Naive thymus-derived CD4-positive, alpha-beta T cell (primary cell): ENCODE results near the gene LMCD1. TPM values are rescaled to one million over a fixed set of nuclear protein-coding genes. Genes with fewer than 3 reads are reported as not detected.

Source experiments
- ATAC-seq: fragments of 150-1000 bp; cut with Tn5 transposase; 2 replicates; pipeline ENCODE4 v1.10.0; 2021; ENCODE audit warnings: mild to moderate bottlenecking, moderate library complexity
- CTCF ChIA-PET: fragments of 350-600 bp; sonication (Branson Sonifier 250); formaldehyde crosslinking; loops from one replicate; lab custom pipeline; 2021; ENCODE audit warnings: antibody characterized with exemption; lab: Charles Lee
- POLR2A ChIA-PET: fragments of 350-600 bp; sonication (Branson Sonifier 250); formaldehyde crosslinking; loops from one replicate; lab custom pipeline; 2021; ENCODE audit warnings: antibody characterized with exemption, inconsistent platforms; lab: Charles Lee
- DNase-seq, 9 donors: peaks; one replicate each; pipeline versions ENCODE4 v3.0.0 to v3.0.0-alpha.2; 2020 to 2022; ENCODE audit warnings: mixed read lengths in 1 of 9
- H3K27ac ChIP-seq: one replicate; pipeline ENCODE4 v1.7.0; 2013; ENCODE audit warnings: mild to moderate bottlenecking, low read depth, low read length, moderate library complexity
- H3K27me3 ChIP-seq, 2 donors: one replicate each; pipeline ENCODE4 v1.7.0; 2013; ENCODE audit warnings: low read length in 2 of 2, mild to moderate bottlenecking in 2 of 2, moderate library complexity in 2 of 2; ENCODE audit not compliant: control insufficient read depth in 2 of 2, insufficient read depth in 2 of 2
- H3K36me3 ChIP-seq, 3 experiments: 1 replicate in 2 of 3; 2 replicates in 1 of 3; pipeline ENCODE4 v1.7.0; 2013; ENCODE audit warnings: low read length in 3 of 3, mild to moderate bottlenecking in 3 of 3, moderate library complexity in 1 of 3; ENCODE audit not compliant: insufficient read depth in 3 of 3, control insufficient read depth in 2 of 3
- H3K4me1 ChIP-seq, 2 donors: one replicate each; pipeline ENCODE4 v1.7.0; 2013; ENCODE audit warnings: low read length in 2 of 2, mild to moderate bottlenecking in 2 of 2, moderate library complexity in 1 of 2; ENCODE audit not compliant: control insufficient read depth in 2 of 2, insufficient read depth in 2 of 2
- H3K4me3 ChIP-seq: 2 replicates; pipeline ENCODE4 v1.7.0; 2013; ENCODE audit warnings: mild to moderate bottlenecking, low read length
- H3K9me3 ChIP-seq, 3 experiments: 1 replicate in 2 of 3; 2 replicates in 1 of 3; pipeline ENCODE4 v1.7.0; 2013; ENCODE audit warnings: low read length in 3 of 3; ENCODE audit not compliant: control insufficient read depth in 2 of 3
- H3K27ac Mint-ChIP-seq, 9 donors: one replicate each; pipeline ENCODE4 v1.8.0; 2020 to 2022; ENCODE audit warnings: mixed read lengths in 9 of 9, mild to moderate bottlenecking in 8 of 9, moderate library complexity in 5 of 9, inconsistent platforms in 2 of 9
- H3K27me3 Mint-ChIP-seq, 5 donors: one replicate each; pipeline ENCODE4 v1.8.0; 2021 to 2022; ENCODE audit warnings: mixed read lengths in 5 of 5, mild to moderate bottlenecking in 1 of 5
- H3K36me3 Mint-ChIP-seq, 5 donors: one replicate each; pipeline ENCODE4 v1.8.0; 2020 to 2022; ENCODE audit warnings: mixed read lengths in 5 of 5, mild to moderate bottlenecking in 3 of 5, inconsistent platforms in 1 of 5
- H3K4me1 Mint-ChIP-seq, 7 donors: one replicate each; pipeline ENCODE4 v1.8.0; 2020 to 2022; ENCODE audit warnings: mixed read lengths in 7 of 7, mild to moderate bottlenecking in 3 of 7, inconsistent platforms in 1 of 7
- H3K4me3 Mint-ChIP-seq, 10 donors: one replicate each; pipeline ENCODE4 v1.8.0; 2020 to 2022; ENCODE audit warnings: mild to moderate bottlenecking in 10 of 10, mixed read lengths in 10 of 10, moderate library complexity in 6 of 10, inconsistent platforms in 2 of 10
- H3K9me3 Mint-ChIP-seq, 11 donors: one replicate each; pipeline ENCODE4 v1.8.0; 2020 to 2022; ENCODE audit warnings: mixed read lengths in 11 of 11, mild to moderate bottlenecking in 4 of 11, inconsistent platforms in 1 of 11, moderate library complexity in 1 of 11
- intact Hi-C, 2 donors: fragments of 100-400 bp; cut with micrococcal nuclease; formaldehyde crosslinking; loops; one replicate each; pipeline ENCODE4 v1.15.1; 2023
- polyA plus RNA-seq, 2 donors: library from polyadenylated mRNA; unstranded; fragments of 300-500 nt; fragmentation: Illumina TruSeq; gene quantifications; one replicate each; pipeline ENCODE4 v1.2.3, GENCODE V29; 2021
- total RNA-seq, 6 experiments: library from RNA in 5 of 6; stranded (reverse) in 5 of 6; gene quantifications; 1 replicate in 5 of 6; 2 replicates in 1 of 6; pipeline ENCODE4 v1.2.3 and lab custom pipeline; 2021 to 2026

LMCD1 gene
- total and polyA plus RNA-seq, 7 experiments from 2014 or later = 0.56 TPM; not detected in 6

DNA sequence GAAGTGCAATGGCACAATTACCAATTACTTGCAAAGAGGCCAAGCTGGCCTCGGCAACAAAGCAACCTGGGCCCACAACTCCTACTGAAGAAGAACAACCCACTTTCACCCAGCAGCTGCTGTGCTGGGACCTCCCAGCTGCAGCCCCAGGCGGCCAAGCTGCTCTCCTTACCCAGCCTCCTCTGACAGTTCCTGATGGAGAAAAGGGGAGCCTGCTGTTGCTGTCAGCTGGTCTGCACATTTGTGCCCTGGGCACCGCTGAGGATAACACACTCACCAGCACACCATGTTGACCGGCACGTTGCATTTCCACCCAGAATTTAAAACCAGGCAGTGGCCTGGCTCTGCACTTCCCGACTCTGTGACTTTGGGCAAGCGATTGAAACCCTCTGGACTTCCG, 109.3 kb downstream of the LMCD1 start:
- intact Hi-C loops = no loop called here
- Histone ChIP-seq H3K4me1 (no peaks in the 10 kb centered on the region), H3K36me3 (no peaks in the 10 kb centered on the region), H3K27me3 (no peaks in the 10 kb centered on the region), H3K27ac (no peak overlapping the region), H3K4me3 (no peak overlapping the region), H3K9me3 (no peaks in the 10 kb centered on the region)
- CTCF ChIA-PET = no interaction called here
- Mint-ChIP-seq H3K4me1 (no peaks in the 10 kb centered on the region), H3K27me3 (peaks cover 0 to 26% (median 3%) of the 10 kb centered on the region in 5 donors), H3K27ac (no peak overlapping the region), H3K4me3 (no peak overlapping the region), H3K36me3 (no peaks in the 10 kb centered on the region), H3K9me3 (peaks cover 0 to 3% (median 0%) of the 10 kb centered on the region in 11 donors)
- ATAC-seq (no peak), DNase-seq (no peak)
- POLR2A ChIA-PET = no interaction called here

DNA sequence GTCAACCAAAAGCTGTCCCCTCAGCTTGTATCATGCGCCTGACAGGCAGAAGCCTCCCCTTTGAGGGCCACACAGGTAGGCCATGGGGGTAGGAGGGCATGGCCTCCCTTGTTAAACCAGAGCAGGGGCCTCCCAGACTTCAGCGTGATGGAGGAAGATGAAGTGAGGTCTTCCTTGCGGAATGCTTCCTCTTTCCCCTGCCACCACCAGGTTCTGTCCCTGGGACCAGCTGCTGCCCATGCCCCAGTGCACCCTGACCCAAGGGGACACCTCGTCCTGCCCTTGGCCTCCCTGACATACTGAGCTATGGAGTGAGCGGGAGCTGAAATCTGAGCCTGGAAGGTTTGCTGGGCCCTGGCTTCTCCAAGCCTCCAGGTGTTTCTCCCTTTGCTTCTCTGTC, 116.3 kb downstream of the LMCD1 start:
- Mint-ChIP-seq H3K27me3 (no peaks in the 10 kb centered on the region), H3K4me1 (peaks cover 0 to 2% (median 0%) of the 10 kb centered on the region in 7 donors), H3K9me3 (peaks cover 0 to 13% (median 0%) of the 10 kb centered on the region in 11 donors), H3K4me3 (no peak overlapping the region), H3K27ac (no peak overlapping the region), H3K36me3 (no peaks in the 10 kb centered on the region)
- no peaks in the 10 kb centered on the region for H3K9me3 ChIP-seq
- H3K4me1 ChIP-seq = no peaks in the 10 kb centered on the region
- ChIA-PET CTCF (no interaction called here), POLR2A (no interaction called here)
- intact Hi-C loops = no loop called here
- H3K27ac ChIP-seq = no peak overlapping the region
- DNase-seq = no peak
- H3K4me3 ChIP-seq = no peak overlapping the region
- H3K36me3 ChIP-seq = no peaks in the 10 kb centered on the region
- ATAC-seq = no peak
- H3K27me3 ChIP-seq = no peaks in the 10 kb centered on the region

DNA sequence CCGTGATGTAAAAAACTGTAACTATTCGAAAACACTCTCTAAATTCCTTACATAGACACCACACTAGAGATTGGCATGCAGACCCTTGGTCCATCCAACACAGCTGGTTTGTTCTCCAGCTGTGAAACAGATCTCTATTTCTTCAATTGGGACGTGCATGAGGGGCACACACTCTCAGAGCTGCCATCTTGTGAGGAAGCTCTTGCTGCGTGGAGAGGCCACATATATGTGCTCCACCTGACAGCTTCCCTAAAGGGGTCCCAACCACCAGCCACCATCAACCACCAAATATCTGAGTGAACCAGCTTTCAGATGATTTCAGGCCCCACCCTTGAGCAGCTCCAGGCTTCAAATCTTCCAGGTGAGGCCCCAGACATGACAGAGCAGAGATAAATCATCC, 117.3 kb downstream of the LMCD1 start:
- Histone ChIP-seq H3K27ac (no peak overlapping the region), H3K4me3 (no peak overlapping the region), H3K9me3 (no peaks in the 10 kb centered on the region), H3K27me3 (no peaks in the 10 kb centered on the region), H3K36me3 (no peaks in the 10 kb centered on the region), H3K4me1 (no peaks in the 10 kb centered on the region)
- no peak for ATAC-seq
- H3K36me3 Mint-ChIP-seq = no peaks in the 10 kb centered on the region
- ChIA-PET CTCF (no interaction called here), POLR2A (no interaction called here)
- no peak overlapping the region for H3K27ac Mint-ChIP-seq
- H3K27me3 Mint-ChIP-seq = peaks cover 0 to 5% (median 0%) of the 10 kb centered on the region in 5 donors
- H3K4me1 Mint-ChIP-seq = peaks cover 0 to 8% (median 0%) of the 10 kb centered on the region in 7 donors
- no peak for DNase-seq
- intact Hi-C loops = no loop called here
- no peak overlapping the region for H3K4me3 Mint-ChIP-seq
- peaks cover 0 to 13% (median 0%) of the 10 kb centered on the region in 11 donors for H3K9me3 Mint-ChIP-seq

DNA sequence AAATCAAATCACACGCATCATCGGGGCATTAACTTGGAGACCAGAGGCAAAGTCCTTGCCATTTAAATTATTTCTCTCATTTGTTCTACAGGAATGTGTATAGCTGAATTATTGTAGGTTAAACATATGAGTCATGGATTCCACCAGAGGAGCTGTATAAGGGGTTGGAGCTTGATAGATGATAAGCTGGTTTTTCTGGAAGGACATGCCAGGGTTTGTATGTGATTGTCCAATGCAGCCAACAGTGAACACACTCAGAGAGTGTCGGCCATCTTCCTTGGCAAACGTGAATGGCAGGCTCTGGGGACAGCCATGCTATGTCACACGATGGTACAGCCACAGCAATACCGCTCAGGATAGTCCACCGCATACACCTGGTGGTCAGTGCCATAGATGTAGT, 117.9 kb downstream of the LMCD1 start:
- DNase-seq = no peak
- H3K4me1 ChIP-seq = no peaks in the 10 kb centered on the region
- intact Hi-C loops = no loop called here
- H3K36me3 ChIP-seq = no peaks in the 10 kb centered on the region
- H3K4me3 ChIP-seq = no peak overlapping the region
- Mint-ChIP-seq H3K4me3 (no peak overlapping the region), H3K27ac (no peak overlapping the region), H3K36me3 (no peaks in the 10 kb centered on the region), H3K4me1 (peaks cover 0 to 8% (median 0%) of the 10 kb centered on the region in 7 donors), H3K27me3 (peaks cover 0 to 5% (median 0%) of the 10 kb centered on the region in 5 donors), H3K9me3 (peaks cover 0 to 13% (median 0%) of the 10 kb centered on the region in 11 donors)
- H3K27me3 ChIP-seq = no peaks in the 10 kb centered on the region
- ChIA-PET CTCF (no interaction called here), POLR2A (no interaction called here)
- no peak for ATAC-seq
- no peak overlapping the region for H3K27ac ChIP-seq
- no peaks in the 10 kb centered on the region for H3K9me3 ChIP-seq

DNA sequence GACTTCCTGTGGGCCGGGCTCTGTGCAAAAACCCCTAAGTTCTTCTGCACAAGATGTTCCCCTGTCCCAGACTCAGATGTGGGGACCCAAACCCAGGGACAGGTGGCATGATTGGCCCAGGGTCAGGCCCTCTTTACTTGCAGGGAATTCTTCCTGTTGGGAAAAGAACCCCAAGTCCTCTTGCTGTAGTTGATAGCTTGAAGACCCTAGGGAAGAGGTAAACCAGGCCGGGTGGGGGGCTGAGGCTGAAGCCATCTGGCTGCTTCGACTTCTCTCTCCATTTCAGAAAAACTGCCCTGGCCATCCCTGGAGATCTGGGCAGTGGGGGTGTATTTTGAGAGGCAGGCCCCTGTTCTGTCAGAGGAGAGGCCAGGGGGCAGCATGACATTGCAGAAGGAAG, 119.5 kb downstream of the LMCD1 start:
- no peaks in the 10 kb centered on the region for H3K4me1 ChIP-seq
- intact Hi-C loops = no loop called here
- H3K4me3 ChIP-seq = no peak overlapping the region
- ATAC-seq (no peak), DNase-seq (no peak)
- H3K36me3 ChIP-seq = no peaks in the 10 kb centered on the region
- Mint-ChIP-seq H3K27ac (no peak overlapping the region), H3K4me3 (no peak overlapping the region), H3K4me1 (peaks cover 0 to 8% (median 0%) of the 10 kb centered on the region in 7 donors), H3K36me3 (no peaks in the 10 kb centered on the region), H3K27me3 (peaks cover 0 to 11% (median 0%) of the 10 kb centered on the region in 5 donors), H3K9me3 (peaks cover 0 to 13% (median 0%) of the 10 kb centered on the region in 11 donors)
- no peaks in the 10 kb centered on the region for H3K27me3 ChIP-seq
- no peak overlapping the region for H3K27ac ChIP-seq
- CTCF ChIA-PET = no interaction called here
- POLR2A ChIA-PET = no interaction called here
- no peaks in the 10 kb centered on the region for H3K9me3 ChIP-seq

DNA sequence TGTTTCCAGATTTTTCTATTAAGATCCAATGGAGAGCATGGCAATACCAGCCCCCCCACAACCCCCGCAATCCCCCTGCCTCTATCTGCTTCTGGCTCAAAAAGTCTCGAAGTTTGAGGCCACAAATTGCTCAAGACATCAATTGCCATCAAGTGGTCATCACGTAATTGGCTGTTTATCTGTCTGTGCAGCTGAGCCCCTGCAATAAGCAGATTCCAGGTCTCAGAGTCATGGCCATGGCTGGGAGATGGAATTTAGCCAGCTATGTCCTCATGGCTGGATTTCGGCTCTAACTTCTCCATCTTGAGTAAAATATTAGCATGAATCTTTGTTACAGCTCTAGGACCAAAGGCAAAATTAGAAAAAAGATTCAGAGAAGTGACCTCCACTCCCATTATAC, 120.2 kb downstream of the LMCD1 start:
- POLR2A ChIA-PET = no interaction called here
- Mint-ChIP-seq H3K27ac (no peak overlapping the region), H3K36me3 (no peaks in the 10 kb centered on the region), H3K27me3 (peaks cover 0 to 11% (median 0%) of the 10 kb centered on the region in 5 donors), H3K4me3 (no peak overlapping the region), H3K4me1 (peaks cover 0 to 8% (median 0%) of the 10 kb centered on the region in 7 donors), H3K9me3 (peaks cover 0 to 13% (median 0%) of the 10 kb centered on the region in 11 donors)
- no peak for ATAC-seq
- no peaks in the 10 kb centered on the region for H3K4me1 ChIP-seq
- intact Hi-C loops = loop anchor here in 1 of 2 donors (2.0 kb wide), 1 partner anchor 179 kb away; no protein-coding TSS in a partner anchor
- H3K36me3 ChIP-seq = no peaks in the 10 kb centered on the region
- no peaks in the 10 kb centered on the region for H3K9me3 ChIP-seq
- H3K4me3 ChIP-seq = no peak overlapping the region
- no peak for DNase-seq
- H3K27me3 ChIP-seq = no peaks in the 10 kb centered on the region
- CTCF ChIA-PET = no interaction called here
- no peak overlapping the region for H3K27ac ChIP-seq
